HG03045 (cell line): ENCODE measurements around the gene INHBC.
"Not testable (repeated sequence)": the region's sequence is repeated elsewhere in the genome, so short reads cannot be mapped to it uniquely, and the experiment has no call there.

Source experiments
- ATAC-seq: cut with Tn5 transposase; IDR thresholded peaks from one replicate; pipeline ENCODE4 v1.9.1; 2021; ENCODE audit warnings: mild to moderate bottlenecking, moderate library complexity; ENCODE audit not compliant: unreplicated experiment

Gene INHBC, protein sequence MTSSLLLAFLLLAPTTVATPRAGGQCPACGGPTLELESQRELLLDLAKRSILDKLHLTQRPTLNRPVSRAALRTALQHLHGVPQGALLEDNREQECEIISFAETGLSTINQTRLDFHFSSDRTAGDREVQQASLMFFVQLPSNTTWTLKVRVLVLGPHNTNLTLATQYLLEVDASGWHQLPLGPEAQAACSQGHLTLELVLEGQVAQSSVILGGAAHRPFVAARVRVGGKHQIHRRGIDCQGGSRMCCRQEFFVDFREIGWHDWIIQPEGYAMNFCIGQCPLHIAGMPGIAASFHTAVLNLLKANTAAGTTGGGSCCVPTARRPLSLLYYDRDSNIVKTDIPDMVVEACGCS

DNA sequence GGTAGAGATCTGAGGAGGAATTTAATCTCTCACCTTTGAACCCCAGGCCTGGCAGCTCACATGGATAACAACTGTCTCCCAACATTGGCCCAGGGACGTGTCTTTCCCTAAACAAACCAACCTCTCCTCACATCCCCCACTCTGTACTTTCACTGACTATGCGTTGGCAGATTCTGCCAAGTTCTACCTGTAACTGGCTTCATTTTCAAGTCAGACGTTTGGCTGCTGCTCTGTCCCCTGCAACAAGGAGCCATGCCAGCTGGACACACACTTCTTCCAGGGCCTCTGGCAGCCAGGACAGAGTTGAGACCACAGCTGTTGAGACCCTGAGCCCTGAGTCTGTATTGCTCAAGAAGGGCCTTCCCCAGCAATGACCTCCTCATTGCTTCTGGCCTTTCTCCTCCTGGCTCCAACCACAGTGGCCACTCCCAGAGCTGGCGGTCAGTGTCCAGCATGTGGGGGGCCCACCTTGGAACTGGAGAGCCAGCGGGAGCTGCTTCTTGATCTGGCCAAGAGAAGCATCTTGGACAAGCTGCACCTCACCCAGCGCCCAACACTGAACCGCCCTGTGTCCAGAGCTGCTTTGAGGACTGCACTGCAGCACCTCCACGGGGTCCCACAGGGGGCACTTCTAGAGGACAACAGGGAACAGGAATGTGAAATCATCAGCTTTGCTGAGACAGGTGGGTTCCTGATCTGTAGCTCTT lies at the start of gene INHBC:
Gene INHBC (plus strand): TSS at position 268 of the 707 bp plus-strand sequence. CDS start 103 bp downstream, at position 371.
- ATAC-seq: no peak

DNA sequence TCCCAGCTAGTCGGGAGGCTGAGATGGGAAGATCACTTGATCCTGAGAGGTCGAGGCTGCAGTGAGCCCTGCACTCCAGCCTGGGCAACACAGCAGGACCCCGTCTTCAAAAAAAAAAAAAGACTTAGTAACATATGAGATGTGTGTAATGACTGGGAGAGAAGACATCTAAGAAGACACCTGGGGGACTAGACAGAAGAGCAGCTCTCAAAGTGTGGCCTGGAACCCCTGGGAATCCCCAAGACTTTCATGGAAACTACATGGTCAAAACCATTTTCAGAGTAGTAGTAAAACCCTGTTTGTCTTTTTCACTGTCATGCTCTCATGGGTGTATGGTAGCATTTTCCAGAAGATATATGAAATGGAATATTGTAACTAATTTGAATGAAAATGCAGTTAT lies 49.0 kb upstream of the INHBC start:
- no peak for ATAC-seq

DNA sequence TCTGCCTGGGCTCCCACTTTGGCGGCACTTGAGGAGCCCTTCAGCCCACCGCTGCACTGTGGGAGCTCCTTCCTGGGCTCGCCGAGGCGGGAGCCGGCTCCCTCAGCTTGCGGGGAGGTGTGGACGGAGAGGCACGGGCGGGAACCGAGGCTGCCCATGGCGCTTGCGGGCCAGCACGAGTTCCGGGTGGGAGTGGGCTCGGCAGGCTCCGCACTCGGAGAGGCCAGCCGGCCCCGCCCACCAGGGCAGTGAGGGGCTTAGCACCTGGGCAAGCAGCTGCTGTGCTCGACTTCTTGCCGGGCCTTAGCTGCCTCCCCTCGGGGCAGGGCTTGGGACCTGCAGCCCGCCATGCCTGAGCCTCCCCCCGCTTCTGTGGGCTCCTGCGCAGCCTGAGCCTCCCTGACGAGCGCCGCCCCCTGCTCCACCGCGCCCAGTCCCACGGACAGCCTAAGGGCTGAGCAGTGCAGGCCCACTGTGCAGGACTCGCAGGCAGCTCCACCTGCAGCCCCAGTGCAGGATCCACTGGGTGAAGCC lies 48.3 kb upstream of the INHBC start:
- no peak for ATAC-seq

DNA sequence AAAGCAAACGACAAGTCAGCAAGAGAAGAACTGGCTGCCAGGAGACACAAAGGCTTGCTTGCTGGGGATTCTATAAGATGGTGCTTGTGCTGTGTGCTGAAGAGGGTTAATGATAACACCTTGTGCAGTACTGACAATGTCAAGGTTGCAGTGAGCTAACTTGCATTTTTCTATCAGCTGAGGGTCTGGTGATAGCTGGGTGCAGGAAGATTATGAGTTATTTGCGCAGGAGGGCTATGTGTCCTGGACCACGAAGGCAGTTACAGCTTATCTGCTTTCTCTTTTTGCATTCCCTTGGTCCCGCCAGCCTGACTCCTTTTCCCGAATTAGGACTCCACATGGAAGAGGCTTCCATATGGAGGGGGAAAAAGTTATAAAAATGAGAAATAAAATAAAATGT lies 46.2 kb upstream of the INHBC start:
- ATAC-seq: no peak

DNA sequence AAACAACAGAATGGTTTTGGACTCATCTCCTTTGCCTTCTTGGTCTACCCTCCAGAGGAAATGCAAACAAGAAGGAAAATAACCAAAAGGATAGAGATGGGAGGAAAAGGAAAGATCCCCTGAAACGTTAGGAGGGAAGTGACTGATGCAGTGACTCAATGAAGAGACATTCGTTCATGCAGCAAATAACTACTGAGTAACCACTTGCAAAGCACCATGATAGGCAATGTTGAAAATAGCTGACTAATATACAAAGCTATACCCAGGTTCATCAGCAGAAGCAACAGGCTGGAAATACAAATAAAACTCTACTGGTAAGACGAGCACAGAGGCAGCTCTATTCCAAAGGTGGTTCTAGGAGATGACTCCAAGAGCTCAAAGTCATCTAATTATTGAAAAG lies 45.6 kb upstream of the INHBC start:
- no peak for ATAC-seq

DNA sequence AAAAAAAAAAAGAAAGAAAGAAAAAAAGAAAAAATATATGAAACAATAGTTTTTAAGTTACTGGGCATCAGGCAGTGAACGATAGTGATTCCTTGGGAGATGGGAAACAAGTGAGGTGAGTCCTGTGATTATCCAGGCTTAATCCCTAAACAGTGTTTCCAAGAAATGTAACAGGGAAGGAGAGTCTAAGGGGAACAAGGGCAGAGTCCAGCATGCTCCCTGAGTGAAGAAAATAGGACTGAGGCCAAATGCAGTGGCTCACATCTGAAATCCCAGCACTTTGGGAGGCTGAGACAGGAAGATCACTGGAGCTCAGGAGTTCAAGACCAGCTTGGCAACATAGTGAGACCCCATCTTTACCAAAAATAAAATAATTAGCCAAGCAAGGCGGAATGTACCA lies 44.4 kb upstream of the INHBC start:
- no peak for ATAC-seq

DNA sequence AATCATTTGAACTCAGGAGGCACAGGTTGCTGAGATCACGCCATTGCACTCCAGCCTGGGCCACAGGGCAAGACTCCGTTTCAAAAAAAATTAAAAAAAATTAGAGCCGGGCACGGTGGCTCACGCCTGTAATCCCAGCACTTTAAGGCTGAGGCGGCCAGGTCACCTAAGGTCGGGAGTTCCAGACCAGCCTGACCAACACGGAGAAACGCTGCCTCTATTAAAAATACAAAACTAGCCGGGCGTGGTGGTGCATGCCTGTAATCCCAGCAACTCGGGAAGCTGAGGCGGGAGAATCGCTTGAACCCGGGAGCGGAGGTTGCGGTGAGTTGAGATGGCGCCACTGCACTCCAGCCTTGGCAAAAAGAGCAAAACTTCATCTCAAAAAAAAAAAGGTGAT lies 39.5 kb upstream of the INHBC start:
- no peak for ATAC-seq

DNA sequence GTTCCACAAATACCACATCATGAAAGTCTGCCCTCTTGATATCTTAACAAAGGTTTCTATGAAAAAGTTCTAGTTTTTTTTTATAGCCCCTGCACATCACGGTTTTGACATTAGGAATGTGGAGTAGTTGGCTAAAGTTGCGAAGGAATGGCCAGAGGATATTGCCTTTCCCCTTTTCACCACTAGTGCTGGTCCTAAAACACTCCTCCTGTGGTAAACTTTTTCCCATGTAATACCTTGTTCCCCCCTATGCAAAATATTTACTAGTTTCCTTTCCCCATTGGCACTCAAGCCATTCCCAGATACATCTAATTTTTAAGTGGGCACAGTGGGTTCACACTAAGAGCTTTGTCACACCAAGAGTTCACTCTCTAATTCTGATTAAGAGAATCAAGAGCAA lies 37.1 kb upstream of the INHBC start:
- ATAC-seq: no peak

DNA sequence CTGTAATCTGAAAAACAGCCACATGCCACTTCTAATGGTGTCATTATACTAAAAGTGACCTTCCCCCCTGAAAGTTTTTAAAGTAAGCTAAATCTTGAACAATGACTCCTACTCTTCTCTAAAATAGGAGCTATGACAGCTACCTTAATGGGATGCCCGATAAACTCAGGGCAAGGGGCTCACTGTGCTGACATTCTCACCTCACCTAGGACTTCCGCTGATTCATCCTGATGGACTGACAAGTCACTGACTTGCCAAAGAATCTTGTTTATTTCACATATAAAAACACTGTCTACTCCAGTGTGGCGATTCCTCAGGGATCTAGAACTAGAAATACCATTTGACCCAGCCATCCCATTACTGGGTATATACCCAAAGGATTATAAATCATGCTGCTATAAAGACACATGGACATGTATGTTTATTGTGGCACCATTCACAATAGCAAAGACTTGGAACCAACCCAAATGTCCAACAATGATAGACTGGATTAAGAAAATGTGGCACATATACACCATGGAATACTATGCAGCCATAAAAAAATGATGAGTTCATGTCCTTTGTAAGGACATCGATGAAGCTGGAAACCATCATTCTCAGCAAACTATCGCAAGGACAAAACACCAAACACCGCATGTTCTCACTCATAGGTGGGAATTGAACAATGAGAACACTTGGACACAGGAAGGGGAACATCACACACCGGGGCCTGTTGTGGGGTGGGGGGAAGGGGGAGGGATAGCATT lies 34.7 kb upstream of the INHBC start:
- not testable (repeated sequence) for ATAC-seq

DNA sequence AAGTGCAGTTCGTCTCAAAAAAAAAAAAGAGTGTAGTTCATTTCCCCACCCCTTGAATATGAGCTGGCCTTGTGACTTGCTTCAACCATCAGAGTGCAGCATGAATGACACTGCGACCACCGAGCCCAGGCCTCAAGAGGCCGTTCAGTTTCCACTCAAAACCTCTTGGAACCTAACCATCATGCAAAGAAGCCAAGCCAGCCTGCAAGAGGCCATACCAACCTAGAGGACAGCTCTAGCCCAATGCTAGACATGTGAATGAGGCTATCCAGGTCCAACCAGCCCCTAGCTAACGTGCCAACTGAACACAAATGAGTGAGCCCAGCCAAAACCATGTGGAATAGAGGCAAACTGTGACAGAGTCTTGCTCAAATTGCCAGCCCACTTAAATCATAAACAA lies 33.4 kb upstream of the INHBC start:
- ATAC-seq: no peak

DNA sequence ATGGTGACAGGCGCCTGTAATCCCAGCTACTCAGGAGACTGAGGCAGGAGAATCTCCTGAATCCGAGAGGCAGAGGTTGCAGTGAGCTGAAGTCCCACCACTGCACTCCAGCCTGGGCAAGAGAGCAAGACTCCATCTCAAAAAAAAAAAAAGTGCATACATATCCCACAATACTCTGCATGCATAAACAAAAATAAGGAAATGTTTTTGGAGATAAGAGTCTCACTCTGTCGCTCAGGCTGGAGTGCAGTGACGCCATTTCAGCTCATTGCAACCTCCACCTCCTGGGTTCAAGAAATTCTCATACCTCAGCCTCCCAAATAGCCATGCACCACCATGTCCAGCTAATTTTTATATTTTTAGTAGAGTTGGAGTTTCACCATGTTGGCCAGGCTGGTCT lies 32.4 kb upstream of the INHBC start:
- ATAC-seq: not testable (repeated sequence)

DNA sequence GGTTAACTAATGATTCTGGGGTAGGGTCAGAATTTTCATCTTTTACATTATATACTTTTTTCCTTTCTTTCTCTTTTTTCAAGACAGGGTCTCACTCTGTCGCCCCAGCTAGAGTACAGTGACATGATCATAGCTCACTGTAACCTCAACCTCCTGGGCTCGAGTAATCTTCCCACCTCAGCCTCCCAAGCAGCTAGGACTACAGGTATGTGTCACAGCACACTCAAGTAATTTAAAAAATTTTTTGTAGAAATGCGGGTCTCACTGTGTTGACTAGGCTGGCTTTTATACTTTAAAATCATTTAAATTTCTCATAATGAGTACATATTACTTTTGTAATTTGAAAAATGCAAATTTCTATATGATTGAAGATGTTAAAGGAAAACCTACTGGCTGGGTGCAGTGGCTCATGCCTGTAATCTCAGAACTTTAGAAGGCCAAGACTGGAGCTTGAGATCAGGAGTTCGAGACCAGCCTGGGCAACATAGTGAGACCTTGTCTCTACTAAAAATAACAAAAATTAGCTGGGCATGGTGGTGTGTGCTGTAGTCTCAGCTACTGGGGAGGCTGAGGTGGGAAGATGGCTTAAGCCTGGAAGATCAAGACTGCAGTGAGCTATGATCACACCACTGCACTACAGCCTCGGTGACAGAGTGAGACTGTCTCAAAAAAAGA lies 29.5 kb upstream of the INHBC start:
- ATAC-seq: no peak

DNA sequence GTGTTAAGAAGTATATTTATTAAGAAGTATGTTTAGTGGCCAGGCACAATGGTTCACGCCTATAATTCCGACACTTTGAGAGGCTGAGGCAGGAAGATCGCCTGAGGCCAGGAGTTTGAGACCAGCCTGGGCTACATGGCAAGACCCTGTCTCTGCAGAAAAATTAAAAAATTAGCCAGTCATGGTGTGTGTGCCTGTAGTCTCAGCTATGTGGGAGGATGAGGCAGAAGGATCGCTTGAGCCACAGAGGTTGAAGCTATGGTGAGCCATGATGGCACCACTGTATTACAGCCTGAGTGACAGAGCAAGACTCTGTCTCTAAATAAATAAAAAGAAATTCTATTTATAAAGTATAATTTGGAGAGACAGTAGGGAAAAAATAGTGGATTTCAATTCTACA lies 24.1 kb upstream of the INHBC start:
- no peak for ATAC-seq

DNA sequence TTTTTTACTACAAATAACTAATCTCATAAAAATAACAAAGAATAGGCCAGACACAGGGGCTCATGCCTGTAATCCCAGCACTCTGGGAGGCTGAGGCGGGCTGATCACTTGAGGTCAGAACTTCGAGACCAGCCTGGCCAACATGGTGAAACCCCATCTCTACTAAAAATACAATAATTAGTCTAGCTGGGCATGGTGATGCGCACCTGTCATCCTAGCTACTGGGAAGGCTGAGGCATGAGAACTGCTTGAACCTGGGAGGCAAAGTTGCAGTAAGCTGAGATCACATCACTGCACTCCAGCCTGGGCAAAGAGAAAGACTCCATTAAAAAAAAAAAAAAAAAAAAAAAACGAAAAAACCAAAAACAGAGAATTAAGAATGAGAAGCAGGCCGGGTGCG lies 20.4 kb upstream of the INHBC start:
- ATAC-seq: not testable (repeated sequence)

DNA sequence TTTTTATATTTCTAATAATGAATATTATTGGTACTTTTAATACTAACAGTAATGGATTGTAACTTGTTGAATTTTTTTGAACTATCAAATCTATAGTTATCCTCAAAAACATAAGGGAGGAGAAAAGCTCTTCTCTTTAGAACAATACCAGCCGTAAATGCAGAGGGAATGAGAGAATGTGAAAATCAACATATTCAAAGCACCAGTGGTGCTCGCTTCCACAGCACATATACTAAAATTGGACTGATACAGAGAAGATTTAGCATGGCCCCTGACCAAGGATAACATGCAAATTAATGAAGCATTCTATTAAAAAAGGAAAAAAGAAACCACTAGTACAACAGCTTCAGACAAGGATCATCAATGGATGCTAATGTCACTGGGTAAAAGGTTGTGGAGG lies 19.5 kb upstream of the INHBC start:
- ATAC-seq: no peak

DNA sequence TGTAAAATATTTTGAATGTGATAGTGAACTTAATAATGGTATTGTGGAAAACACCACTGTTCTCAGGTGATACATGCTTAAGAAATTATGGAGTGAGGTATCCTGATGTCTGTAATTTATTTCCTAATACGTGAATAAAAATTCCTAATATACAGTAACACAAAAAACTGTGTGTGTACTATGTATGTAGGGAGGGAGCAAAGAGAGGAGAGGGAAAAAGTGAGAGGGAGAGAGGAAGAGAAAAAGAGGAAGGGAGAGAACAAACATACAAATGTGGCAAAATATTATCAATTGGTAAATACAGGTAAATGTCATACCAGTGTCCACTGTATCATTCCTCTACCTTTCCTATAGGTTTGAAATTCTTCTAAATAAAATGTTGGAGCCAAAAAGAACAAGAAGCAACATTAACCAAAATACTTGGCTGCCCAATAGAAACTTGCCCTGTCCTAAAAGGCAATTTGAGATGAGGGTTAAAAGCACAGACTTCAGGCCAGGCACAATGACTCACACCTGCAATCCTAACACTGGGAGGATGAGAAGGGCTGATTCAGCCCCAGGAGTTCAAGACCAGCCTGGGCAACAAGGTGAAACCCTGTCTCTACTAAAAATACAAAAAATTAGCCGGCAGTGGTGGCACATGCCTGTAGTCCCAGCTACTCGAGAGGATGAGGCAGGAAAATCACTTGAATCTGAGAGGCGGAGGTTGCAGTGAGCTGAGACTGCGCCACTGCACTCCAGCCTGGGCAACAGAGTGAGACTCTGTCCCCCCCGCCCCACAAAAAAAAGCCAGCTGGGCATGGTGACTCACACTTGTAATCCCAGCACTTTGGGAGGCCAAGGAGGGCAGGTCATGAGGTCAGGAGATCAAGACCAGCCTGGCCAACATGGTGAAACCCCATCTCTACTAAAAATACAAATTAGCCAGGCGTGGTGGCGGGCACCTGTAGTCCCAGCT lies 18.3 kb upstream of the INHBC start:
- ATAC-seq: no peak

DNA sequence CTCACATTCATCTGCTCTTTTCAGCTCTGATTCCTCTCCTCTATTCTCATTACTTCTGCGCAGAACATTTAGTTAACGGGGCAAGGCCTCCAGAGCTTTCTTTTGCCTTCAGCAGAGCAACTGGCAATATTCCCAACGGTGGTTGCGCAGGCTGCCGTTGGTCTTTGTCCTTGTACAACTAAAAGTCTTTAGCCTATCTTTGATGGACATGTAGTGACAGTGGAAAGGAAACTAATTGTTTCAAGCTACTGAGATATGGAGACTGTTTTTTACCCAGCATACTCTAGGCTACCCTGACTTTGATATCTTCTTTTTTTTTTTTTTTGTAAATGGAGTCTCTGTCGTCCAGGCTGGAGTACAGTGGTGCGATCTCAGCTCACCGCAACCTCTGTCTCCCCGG lies 16.3 kb upstream of the INHBC start:
- ATAC-seq: no peak

DNA sequence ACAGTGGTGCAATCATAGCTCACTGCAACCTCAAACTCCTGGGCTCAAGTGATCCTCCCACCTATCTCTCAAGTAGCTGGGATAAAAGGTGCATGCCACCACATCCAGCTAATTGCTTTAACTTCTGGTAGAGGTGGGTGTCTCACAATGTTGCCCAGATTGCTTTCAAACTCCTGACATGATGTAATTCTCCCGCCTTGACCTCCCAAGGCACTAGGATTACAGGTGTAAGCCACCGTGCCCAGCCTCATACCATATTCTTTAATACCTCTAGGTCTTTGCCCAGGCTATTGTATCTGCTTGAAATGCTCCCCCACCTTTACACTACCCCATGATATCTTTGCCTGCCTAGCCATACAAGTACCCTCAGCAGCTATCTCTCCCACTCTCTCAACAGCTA lies 15.1 kb upstream of the INHBC start:
- no peak for ATAC-seq

DNA sequence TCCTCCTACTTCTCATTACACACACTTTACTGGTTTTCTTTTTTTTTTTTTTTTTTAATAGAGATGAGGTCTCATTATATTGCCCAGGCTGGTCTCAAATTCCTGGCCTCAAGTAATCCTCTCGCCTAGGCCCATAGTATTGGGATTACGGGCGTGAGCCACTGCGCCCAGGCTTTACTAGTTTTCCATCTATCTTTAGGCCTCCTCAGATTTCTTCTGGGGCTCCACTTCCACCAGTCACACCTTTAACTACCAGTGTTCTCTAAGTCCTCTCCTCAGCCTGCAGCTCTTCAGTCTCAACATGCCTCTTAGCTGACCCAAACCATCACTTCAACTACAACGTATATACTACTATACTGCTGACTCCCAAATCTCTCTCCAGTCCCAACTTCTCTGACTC lies 14.1 kb upstream of the INHBC start:
- no peak for ATAC-seq

DNA sequence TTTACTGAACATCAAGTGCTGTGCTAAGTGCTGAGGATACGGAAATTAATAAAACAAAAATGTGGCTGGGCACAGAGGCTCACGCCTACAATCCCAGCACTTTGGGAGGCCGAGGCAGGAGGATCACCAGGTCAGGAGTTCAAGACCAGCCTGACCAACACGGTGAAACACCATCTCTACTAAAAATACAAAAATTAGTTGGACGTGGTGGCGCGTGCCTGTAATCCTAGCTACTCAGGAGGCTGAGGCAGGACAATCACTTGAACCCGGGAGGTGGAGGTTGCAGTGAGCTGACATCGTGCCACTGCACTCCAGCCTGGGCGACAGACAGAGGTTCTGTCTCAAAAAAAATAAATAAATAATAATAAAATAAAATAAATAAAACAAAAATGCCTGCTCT lies 7.6 kb upstream of the INHBC start:
- not testable (repeated sequence) for ATAC-seq
